ENCODE measurements around the gene POC1B.

POC1B gene

GRCh38 chr12:89417246-89417977, 108.4 kb downstream of the POC1B start:
- FAIRE-seq: no peak

GRCh38 chr12:89416049-89416792, 109.6 kb downstream of the POC1B start:
- FAIRE-seq: no peak

- no peak for FAIRE-seq
Observed at GRCh38 chr12:89414851-89415250, 111.0 kb downstream of the POC1B start.

GRCh38 chr12:89414322-89414721, 111.5 kb downstream of the POC1B start:
- FAIRE-seq: no peak

- no peak for FAIRE-seq
Observed at GRCh38 chr12:89413234-89413633, 112.6 kb downstream of the POC1B start.

- FAIRE-seq: no peak
Observed at GRCh38 chr12:89412665-89413064, 113.2 kb downstream of the POC1B start.

- no peak for FAIRE-seq
Observed at GRCh38 chr12:89411846-89412245, 114.0 kb downstream of the POC1B start.

- no peak for FAIRE-seq
Observed at GRCh38 chr12:89411234-89411633, 114.6 kb downstream of the POC1B start.

- FAIRE-seq: no peak
Observed at GRCh38 chr12:89405626-89406345, 120.1 kb downstream of the POC1B start.

- no peak for FAIRE-seq
Observed at GRCh38 chr12:89401433-89402058, 124.3 kb downstream of the POC1B start.

- no peak for FAIRE-seq
Observed at GRCh38 chr12:89400415-89400814, 125.4 kb downstream of the POC1B start.

- no peak for FAIRE-seq
Observed at GRCh38 chr12:89395712-89396111, 130.1 kb downstream of the POC1B start.

GRCh38 chr12:89393551-89394121, 132.2 kb downstream of the POC1B start:
- no peak for FAIRE-seq

- no peak for FAIRE-seq
Observed at GRCh38 chr12:89392391-89392790, 133.5 kb downstream of the POC1B start.

GRCh38 chr12:89391726-89392336, 134.0 kb downstream of the POC1B start:
- no peak for FAIRE-seq

- no peak for FAIRE-seq
Observed at GRCh38 chr12:89390802-89391673, 134.8 kb downstream of the POC1B start.

- peak; percentile 51 for FAIRE-seq
Observed at GRCh38 chr12:89389755-89390661, 135.8 kb downstream of the POC1B start.

GRCh38 chr12:89386138-89386537, 139.7 kb downstream of the POC1B start:
- FAIRE-seq: no peak

- FAIRE-seq: no peak
Observed at GRCh38 chr12:89384807-89385206, 141.0 kb downstream of the POC1B start.

- FAIRE-seq: no peak
Observed at GRCh38 chr12:89384050-89384758, 141.6 kb downstream of the POC1B start.
